B cell (primary cell): ENCODE measurements around the gene DIO2. TPM values are rescaled to one million over a fixed set of nuclear protein-coding genes. Genes with fewer than 3 reads are reported as not detected.

ENCODE experiments used
- ATAC-seq: fragments of 200-7000 bp; cut with Tn5 transposase; one replicate; pipeline ENCODE4 v1.10.0; 2021; ENCODE audit warnings: low read depth, mild to moderate bottlenecking, moderate number of reproducible peaks, moderate library complexity
- CTCF ChIA-PET: fragments of 350-600 bp; sonication (Branson Sonifier 250); formaldehyde crosslinking; loops from one replicate; lab custom pipeline; 2021; ENCODE audit warnings: antibody characterized with exemption, inconsistent platforms; lab: Charles Lee
- POLR2A ChIA-PET: fragments of 350-600 bp; sonication (Branson Sonifier 250); formaldehyde crosslinking; loops from one replicate; lab custom pipeline; 2021; ENCODE audit warnings: antibody characterized with exemption; lab: Charles Lee
- DNase-seq: peaks from one replicate; pipeline ENCODE4 v3.0.0; 2013
- H2AFZ ChIP-seq: 2 replicates; pipeline ENCODE4 v1.6.1; 2012; ENCODE audit warnings: mild to moderate bottlenecking, low read depth, low read length; ENCODE audit not compliant: insufficient read depth, poor library complexity, severe bottlenecking
- H3K27ac ChIP-seq, 2 donors: 1 replicate in 1 of 2; 2 replicates in 1 of 2; pipeline ENCODE4 v1.5.1; 2012 to 2013; ENCODE audit warnings: low read length in 2 of 2, mild to moderate bottlenecking in 2 of 2, moderate library complexity in 1 of 2
- H3K27me3 ChIP-seq, 4 experiments: fragments of 200-600 bp in 1 of 4; sonication (generic) in 1 of 4; replicated peaks in 1 of 4; 1 replicate in 2 of 4; 2 replicates in 2 of 4; pipeline versions ENCODE4 v1.6.1 to v1.7.0; 2013 to 2016; ENCODE audit warnings: low read length in 3 of 4, mild to moderate bottlenecking in 2 of 4, mixed read lengths in 1 of 4, moderate library complexity in 1 of 4; ENCODE audit not compliant: insufficient read depth in 4 of 4, control insufficient read depth in 3 of 4; ENCODE audit errors: control extremely low read depth in 1 of 4
- H3K36me3 ChIP-seq, 2 experiments: replicated peaks in 1 of 2; 1 replicate in 1 of 2; 2 replicates in 1 of 2; pipeline versions ENCODE4 v1.6.1 to v1.7.1; 2013; ENCODE audit warnings: low read length in 1 of 2; ENCODE audit not compliant: insufficient read depth in 2 of 2, control insufficient read depth in 1 of 2; ENCODE audit errors: control extremely low read depth in 1 of 2, extremely low read depth in 1 of 2
- H3K4me1 ChIP-seq, 2 donors: fragments of 200-600 bp in 1 of 2; sonication (generic) in 1 of 2; 1 replicate in 1 of 2; 2 replicates in 1 of 2; pipeline versions ENCODE4 v1.5.1 to v1.6.1; 2013 to 2017; ENCODE audit warnings: low read length in 2 of 2; ENCODE audit not compliant: control insufficient read depth in 2 of 2, insufficient read depth in 2 of 2
- H3K4me2 ChIP-seq: replicated peaks from 2 replicates; pipeline ENCODE3; 2012; ENCODE audit warnings: mild to moderate bottlenecking, low read depth, low read length; ENCODE audit not compliant: poor library complexity, severe bottlenecking
- H3K4me3 ChIP-seq, 5 experiments: fragments of 200-600 bp in 1 of 5; sonication (generic) in 1 of 5; 1 replicate in 3 of 5; 2 replicates in 2 of 5; pipeline versions ENCODE4 v1.5.1 to v1.7.0; 2011 to 2016; ENCODE audit warnings: low read length in 4 of 5, mild to moderate bottlenecking in 4 of 5, low read depth in 2 of 5, control low read depth in 1 of 5, moderate library complexity in 1 of 5; ENCODE audit not compliant: insufficient read depth in 1 of 5; ENCODE audit errors: control extremely low read depth in 1 of 5, extremely low read depth in 1 of 5
- H3K79me2 ChIP-seq: fragments of 200-600 bp; sonication (generic); one replicate; pipeline ENCODE4 v1.6.0; 2016; ENCODE audit warnings: low read length; ENCODE audit not compliant: control insufficient read depth, insufficient read depth
- H3K9ac ChIP-seq: fragments of 200-600 bp; sonication (generic); 2 replicates; pipeline ENCODE4 v1.6.1; 2017; ENCODE audit warnings: mild to moderate bottlenecking, low read length, moderate library complexity
- H3K9me3 ChIP-seq, 3 donors: one replicate each; pipeline versions ENCODE4 v1.6.1 to v1.7.1; 2013; ENCODE audit warnings: low read length in 2 of 3; ENCODE audit not compliant: control insufficient read depth in 2 of 3, insufficient read depth in 1 of 3; ENCODE audit errors: control extremely low read depth in 1 of 3
- H4K20me1 ChIP-seq: 2 replicates; pipeline ENCODE4 v1.6.0; 2012; ENCODE audit warnings: mild to moderate bottlenecking, low read length; ENCODE audit not compliant: insufficient read depth, control insufficient read depth, poor library complexity, severe bottlenecking
- H3K27ac Mint-ChIP-seq: one replicate; pipeline ENCODE4 v1.8.0; 2021; ENCODE audit warnings: mixed read lengths
- H3K27me3 Mint-ChIP-seq: one replicate; pipeline ENCODE4 v1.8.0; 2021; ENCODE audit warnings: mixed read lengths
- H3K4me1 Mint-ChIP-seq: one replicate; pipeline ENCODE4 v1.8.0; 2021; ENCODE audit warnings: mixed read lengths
- H3K4me3 Mint-ChIP-seq: one replicate; pipeline ENCODE4 v1.8.0; 2021; ENCODE audit warnings: mixed read lengths
- H3K9me3 Mint-ChIP-seq: one replicate; pipeline ENCODE4 v1.8.0; 2022; ENCODE audit warnings: mixed read lengths; ENCODE audit not compliant: insufficient read depth
- EZH2 ChIP-seq: IDR thresholded peaks from 2 replicates; pipeline ENCODE4 v1.6.1; 2012; ENCODE audit warnings: borderline replicate concordance, low read depth, mild to moderate bottlenecking, moderate library complexity, low read length; ENCODE audit not compliant: insufficient read depth, poor library complexity, severe bottlenecking
- WGBS: methylation state at CpG from one replicate; pipeline ENCODE4 v1.1.5; 2013; ENCODE audit warnings: missing lambda C conversion rate; ENCODE audit not compliant: insufficient coverage; 5-methylcytosine and 5-hydroxymethylcytosine counted together
- intact Hi-C: fragments of 100-400 bp; cut with micrococcal nuclease; formaldehyde crosslinking; loops from one replicate; pipeline ENCODE4 v1.10.0; 2022
- polyA plus RNA-seq: library from polyadenylated mRNA; depleted of rRNA; stranded (reverse); fragments of >200 nt; gene quantifications from 2 replicates; pipeline ENCODE4 v1.2.3, GENCODE V29; 2012
- total RNA-seq, 2 donors: library from RNA; stranded (reverse); fragments of 120-200 nt in 1 of 2; gene quantifications; 1 replicate in 1 of 2; 2 replicates in 1 of 2; pipeline versions ENCODE4 v1.2.3 to v1.2.4, GENCODE V29; 2013 to 2022
- TF ChIP-seq, protein P1 (sequence below): fragments of 200-600 bp; IDR thresholded peaks from one replicate; pipeline ENCODE4 v1.8.0; 2022; ENCODE audit warnings: antibody characterized with exemption, mild to moderate bottlenecking

DIO2 gene
- total and polyA plus RNA-seq, 2 donors (not counting 1 experiment from before 2014, with no cell fraction given) = not detected

DNA sequence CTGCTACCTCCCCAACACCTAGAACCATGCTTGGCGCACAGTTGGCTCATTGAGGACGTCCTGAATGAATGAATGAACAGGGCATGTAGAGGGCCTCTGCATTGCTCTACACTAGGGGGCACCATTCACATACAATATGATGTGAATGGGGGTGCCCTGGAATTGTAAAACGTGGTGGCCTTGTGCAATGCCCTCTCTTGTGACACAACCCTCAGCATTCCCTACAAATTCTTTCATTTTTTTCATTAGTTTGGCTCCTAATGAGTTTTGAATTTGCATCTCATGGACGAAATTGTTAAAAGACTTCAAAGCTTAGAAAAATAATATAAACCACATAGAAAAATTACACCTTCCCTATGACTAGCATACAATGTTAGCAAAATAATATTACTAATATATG lies 2.3 kb upstream of the DIO2 start:
- no peak for ATAC-seq
- H3K4me1 ChIP-seq = no peaks in the 10 kb centered on the region
- Mint-ChIP-seq H3K27me3 (no peaks in the 10 kb centered on the region), H3K4me1 (no peaks in the 10 kb centered on the region), H3K4me3 (no peak overlapping the region), H3K27ac (no peak overlapping the region), H3K9me3 (no peaks in the 10 kb centered on the region)
- TF ChIP-seq, protein P1, sequence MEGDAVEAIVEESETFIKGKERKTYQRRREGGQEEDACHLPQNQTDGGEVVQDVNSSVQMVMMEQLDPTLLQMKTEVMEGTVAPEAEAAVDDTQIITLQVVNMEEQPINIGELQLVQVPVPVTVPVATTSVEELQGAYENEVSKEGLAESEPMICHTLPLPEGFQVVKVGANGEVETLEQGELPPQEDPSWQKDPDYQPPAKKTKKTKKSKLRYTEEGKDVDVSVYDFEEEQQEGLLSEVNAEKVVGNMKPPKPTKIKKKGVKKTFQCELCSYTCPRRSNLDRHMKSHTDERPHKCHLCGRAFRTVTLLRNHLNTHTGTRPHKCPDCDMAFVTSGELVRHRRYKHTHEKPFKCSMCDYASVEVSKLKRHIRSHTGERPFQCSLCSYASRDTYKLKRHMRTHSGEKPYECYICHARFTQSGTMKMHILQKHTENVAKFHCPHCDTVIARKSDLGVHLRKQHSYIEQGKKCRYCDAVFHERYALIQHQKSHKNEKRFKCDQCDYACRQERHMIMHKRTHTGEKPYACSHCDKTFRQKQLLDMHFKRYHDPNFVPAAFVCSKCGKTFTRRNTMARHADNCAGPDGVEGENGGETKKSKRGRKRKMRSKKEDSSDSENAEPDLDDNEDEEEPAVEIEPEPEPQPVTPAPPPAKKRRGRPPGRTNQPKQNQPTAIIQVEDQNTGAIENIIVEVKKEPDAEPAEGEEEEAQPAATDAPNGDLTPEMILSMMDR = no peak
- TF ChIP-seq EZH2 = no peak
- no peaks in the 10 kb centered on the region for H3K36me3 ChIP-seq
- H3K79me2 ChIP-seq = no peaks in the 10 kb centered on the region
- intact Hi-C loops = no loop called here
- H3K9ac ChIP-seq = no peak overlapping the region
- ChIA-PET CTCF (no interaction called here), POLR2A (no interaction called here)
- H3K4me3 ChIP-seq = no peak overlapping the region
- no peak for DNase-seq
- WGBS = no CpG with 5 or more reads among the region's 4 CpGs
- H2AFZ ChIP-seq = no peak overlapping the region
- H4K20me1 ChIP-seq = no peaks in the 10 kb centered on the region
- H3K9me3 ChIP-seq = peaks cover 0 to 3% (median 0%) of the 10 kb centered on the region in 3 donors
- no peak overlapping the region for H3K4me2 ChIP-seq
- no peaks in the 10 kb centered on the region for H3K27me3 ChIP-seq
- no peak overlapping the region for H3K27ac ChIP-seq

- H3K27me3 ChIP-seq = no peaks in the 10 kb centered on the region
- no peak overlapping the region for H2AFZ ChIP-seq
- no peaks in the 10 kb centered on the region for H3K4me1 ChIP-seq
- Mint-ChIP-seq H3K9me3 (no peaks in the 10 kb centered on the region), H3K27me3 (no peaks in the 10 kb centered on the region), H3K4me1 (no peaks in the 10 kb centered on the region), H3K27ac (no peak overlapping the region), H3K4me3 (no peak overlapping the region)
- no peak for TF ChIP-seq EZH2
- TF ChIP-seq, protein P1 = no peak
- H3K36me3 ChIP-seq = no peaks in the 10 kb centered on the region
- intact Hi-C loops = no loop called here
- no peaks in the 10 kb centered on the region for H4K20me1 ChIP-seq
- H3K27ac ChIP-seq = no peak overlapping the region
- no peak overlapping the region for H3K4me2 ChIP-seq
- ATAC-seq (no peak), DNase-seq (no peak)
- ChIA-PET POLR2A (no interaction called here), CTCF (no interaction called here)
- H3K79me2 ChIP-seq = no peaks in the 10 kb centered on the region
- H3K4me3 ChIP-seq = no peak overlapping the region
- no peak overlapping the region for H3K9ac ChIP-seq
- WGBS = 0% methylated on average over 2 of the region's 5 CpGs
- peaks cover 0 to 3% (median 0%) of the 10 kb centered on the region in 3 donors for H3K9me3 ChIP-seq
These were observed 706 bp upstream of the DIO2 start for GRCh38 chr14:80212023-80212397.
